ENCODE measurements around the gene VEZT. TPM values are rescaled to one million over a fixed set of nuclear protein-coding genes. Genes with fewer than 3 reads are reported as not detected.

Gene VEZT
- total RNA-seq, 2 donors from 2014 or later, result 49.0 to 61.5 TPM

DNA sequence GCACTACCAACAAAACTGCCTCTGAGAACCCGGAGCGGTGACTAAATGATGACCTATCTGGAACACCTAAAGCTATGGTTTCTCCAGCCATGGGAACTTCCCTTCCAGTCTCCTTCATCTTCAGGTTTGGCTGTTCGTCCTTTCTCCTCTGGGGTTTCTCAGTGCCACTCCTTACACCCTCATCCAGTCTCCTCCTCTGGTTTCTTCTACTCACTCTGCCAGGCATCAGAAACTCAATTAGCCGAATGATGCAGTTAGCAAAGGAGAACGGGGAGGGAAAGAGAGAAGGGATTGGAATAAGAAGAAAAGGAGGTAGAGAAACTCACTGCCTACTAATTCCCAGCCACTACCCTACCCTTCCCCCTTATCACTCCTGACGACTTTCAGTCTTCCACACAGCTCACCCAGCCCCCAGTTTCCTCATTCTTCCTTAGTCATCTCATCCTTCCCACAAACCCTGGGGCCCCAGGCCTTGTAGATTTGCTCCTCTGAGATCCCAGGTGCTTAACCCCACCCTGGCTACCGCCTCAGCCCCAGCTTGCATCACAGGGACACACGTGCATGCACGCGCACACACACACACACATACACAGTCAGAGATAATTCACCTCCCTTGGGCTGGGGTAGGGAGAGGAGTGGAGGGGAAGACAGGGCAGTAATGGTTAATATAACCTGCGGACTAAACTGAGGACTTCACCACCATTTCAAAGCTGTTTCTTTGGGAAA, 13.3 kb upstream of the VEZT start:
- DNase-seq (no peak), ATAC-seq (replicated peaks in 1 of 2) (peak in 1 of 2 donors; percentile 27)
- H3K27me3 Mint-ChIP-seq (ENCODE audit: low read depth), result no peaks in the 10 kb centered on the region
- no peaks in the 10 kb centered on the region for H3K9me3 Mint-ChIP-seq
- H3K4me3 Mint-ChIP-seq, result no peak overlapping the region
- peaks cover 26% of the 10 kb centered on the region for H3K4me1 Mint-ChIP-seq (ENCODE audit: low read depth)
- H3K27ac Mint-ChIP-seq, result no peak overlapping the region
- no peaks in the 10 kb centered on the region for H3K36me3 Mint-ChIP-seq (ENCODE audit: insufficient read depth in 2 of 2)

DNA sequence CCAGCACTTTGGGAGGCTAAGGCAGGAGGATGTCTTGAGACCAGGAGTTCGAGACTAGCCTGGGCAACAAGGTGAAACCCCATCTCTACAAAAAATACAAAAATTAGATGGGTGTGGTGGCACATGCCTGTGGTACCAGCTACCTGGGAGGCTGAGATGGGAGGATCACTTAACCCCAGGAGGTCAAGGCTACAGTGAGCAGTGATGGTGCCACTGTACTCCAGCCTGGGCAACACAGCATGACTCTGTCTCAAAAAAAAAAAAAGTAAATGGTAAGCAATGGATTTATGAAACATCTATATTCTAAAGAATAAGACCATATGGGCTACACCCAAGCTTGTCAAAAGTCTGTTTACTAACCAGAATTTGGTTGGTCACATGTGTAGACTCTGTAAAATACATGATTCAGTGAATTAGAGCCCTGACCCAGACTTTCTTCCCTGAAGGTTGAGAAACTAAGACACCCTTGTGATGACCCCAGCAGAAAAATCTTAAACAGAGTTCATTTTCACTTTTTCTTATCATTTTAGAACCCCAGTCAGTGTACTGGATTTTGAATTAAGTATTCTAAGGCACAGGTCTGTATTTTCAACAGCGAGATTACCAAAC, 12.5 kb upstream of the VEZT start:
- DNase-seq (no peak), ATAC-seq (replicated peaks in 1 of 2) (no peak)
- Mint-ChIP-seq H3K36me3 (ENCODE audit: insufficient read depth in 2 of 2) (no peaks in the 10 kb centered on the region), H3K9me3 (no peaks in the 10 kb centered on the region), H3K27me3 (ENCODE audit: low read depth) (no peaks in the 10 kb centered on the region), H3K4me3 (no peak overlapping the region), H3K4me1 (ENCODE audit: low read depth) (peaks cover 25% of the 10 kb centered on the region), H3K27ac (no peak overlapping the region)

DNA sequence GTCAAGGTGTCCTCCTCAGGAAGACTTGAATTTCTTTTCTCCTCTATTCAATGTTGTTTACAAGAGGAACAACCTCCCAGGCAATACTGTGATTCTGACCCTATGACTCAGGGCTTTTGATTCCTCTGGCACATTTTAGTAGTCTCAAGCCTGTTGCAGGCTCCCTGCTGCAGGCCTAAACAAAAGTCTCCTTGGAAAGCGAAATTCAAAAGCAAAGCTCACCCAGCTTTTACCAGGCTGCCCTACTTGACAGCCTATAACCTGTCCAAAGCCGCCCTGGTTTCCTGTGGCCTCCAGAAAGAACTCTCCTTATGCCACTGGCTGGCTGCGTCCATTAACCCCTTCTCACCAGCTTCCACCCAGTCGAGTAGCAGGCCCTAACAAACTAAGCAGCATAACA, 11.9 kb upstream of the VEZT start:
- H3K4me1 Mint-ChIP-seq (ENCODE audit: low read depth), result peaks cover 20% of the 10 kb centered on the region
- DNase-seq (no peak), ATAC-seq (replicated peaks in 1 of 2) (no peak)
- H3K27ac Mint-ChIP-seq, result no peak overlapping the region
- no peaks in the 10 kb centered on the region for H3K27me3 Mint-ChIP-seq (ENCODE audit: low read depth)
- no peak overlapping the region for H3K4me3 Mint-ChIP-seq
- no peaks in the 10 kb centered on the region for H3K9me3 Mint-ChIP-seq
- no peaks in the 10 kb centered on the region for H3K36me3 Mint-ChIP-seq (ENCODE audit: insufficient read depth in 2 of 2)

DNA sequence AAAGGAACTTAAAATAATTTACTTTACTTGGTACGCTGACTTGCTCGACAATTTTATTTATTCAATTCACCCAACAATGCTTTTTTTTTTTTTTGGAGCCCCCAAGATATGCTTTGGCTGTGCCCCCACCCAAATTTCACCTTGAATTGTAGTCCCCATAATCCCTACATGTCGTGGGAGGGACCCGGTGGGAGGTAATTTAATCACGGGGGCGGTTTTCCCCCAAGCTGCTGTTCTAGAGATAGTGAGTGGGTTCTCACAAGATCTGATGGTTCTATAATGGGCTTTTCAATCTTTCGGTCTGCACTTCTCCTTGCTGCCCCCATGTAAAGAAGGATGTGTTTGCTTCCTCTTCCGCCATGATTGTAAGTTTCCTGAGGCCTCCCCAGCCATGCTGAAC, 10.7 kb upstream of the VEZT start:
- DNase-seq (no peak), ATAC-seq (replicated peaks in 1 of 2) (no peak)
- H3K4me1 Mint-ChIP-seq (ENCODE audit: low read depth), result peaks cover 14% of the 10 kb centered on the region
- H3K27me3 Mint-ChIP-seq (ENCODE audit: low read depth), result no peaks in the 10 kb centered on the region
- H3K36me3 Mint-ChIP-seq (ENCODE audit: insufficient read depth in 2 of 2), result no peaks in the 10 kb centered on the region
- no peak overlapping the region for H3K27ac Mint-ChIP-seq
- no peaks in the 10 kb centered on the region for H3K9me3 Mint-ChIP-seq
- no peak overlapping the region for H3K4me3 Mint-ChIP-seq

DNA sequence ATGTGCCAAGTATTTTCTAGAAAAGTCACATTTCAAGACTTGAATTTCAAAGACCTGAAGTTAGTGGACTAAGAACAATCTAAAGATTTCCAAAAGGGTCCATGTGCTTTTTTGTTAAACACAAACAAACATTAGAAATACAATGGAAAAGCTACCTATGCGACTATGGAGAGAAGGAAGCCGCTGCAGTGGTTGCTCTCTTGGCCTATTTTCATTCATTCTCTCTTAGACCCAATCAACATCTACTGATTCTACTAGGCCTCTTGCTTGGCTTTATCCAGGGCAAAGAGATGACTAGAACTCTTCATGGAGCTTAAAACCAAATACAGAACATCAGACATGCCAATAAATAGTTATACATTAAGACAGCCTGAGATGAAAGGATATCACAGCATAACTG, 10.2 kb upstream of the VEZT start:
- Mint-ChIP-seq H3K27me3 (ENCODE audit: low read depth) (no peaks in the 10 kb centered on the region), H3K9me3 (no peaks in the 10 kb centered on the region), H3K4me3 (no peak overlapping the region), H3K27ac (no peak overlapping the region), H3K4me1 (ENCODE audit: low read depth) (peaks cover 14% of the 10 kb centered on the region), H3K36me3 (ENCODE audit: insufficient read depth in 2 of 2) (no peaks in the 10 kb centered on the region)
- no peak for ATAC-seq (replicated peaks in 1 of 2)
- DNase-seq, result no peak

GRCh38 chr12:95208678-95209077, 8.9 kb upstream of the VEZT start:
- no peaks in the 10 kb centered on the region for H3K9me3 Mint-ChIP-seq
- no peaks in the 10 kb centered on the region for H3K27me3 Mint-ChIP-seq (ENCODE audit: low read depth)
- H3K36me3 Mint-ChIP-seq (ENCODE audit: insufficient read depth in 2 of 2), result no peaks in the 10 kb centered on the region
- ATAC-seq (replicated peaks in 1 of 2) (no peak), DNase-seq (no peak)
- H3K4me3 Mint-ChIP-seq, result no peak overlapping the region
- H3K27ac Mint-ChIP-seq, result no peak overlapping the region
- peaks cover 14% of the 10 kb centered on the region for H3K4me1 Mint-ChIP-seq (ENCODE audit: low read depth)

DNA sequence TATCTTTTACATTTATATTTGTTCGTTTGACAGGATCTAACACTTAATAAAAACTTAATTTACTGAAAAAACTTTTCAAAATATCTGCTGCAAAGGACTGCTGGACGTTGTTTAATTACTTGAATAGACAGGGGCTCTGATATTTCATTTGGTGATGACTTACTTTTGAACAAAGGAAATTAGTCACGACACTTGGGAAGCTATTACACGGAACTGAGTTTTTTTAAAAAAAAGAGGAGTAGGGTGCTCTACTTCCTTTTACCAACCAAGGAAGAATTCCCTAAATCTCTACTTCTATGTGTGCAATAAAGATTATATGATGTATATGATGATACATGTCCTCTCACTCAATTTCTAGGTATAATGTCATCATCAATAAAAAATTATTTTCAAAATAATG, 5.0 kb upstream of the VEZT start:
- H3K4me1 Mint-ChIP-seq (ENCODE audit: low read depth), result peaks cover 16% of the 10 kb centered on the region
- no peak overlapping the region for H3K27ac Mint-ChIP-seq
- H3K9me3 Mint-ChIP-seq, result no peaks in the 10 kb centered on the region
- ATAC-seq (replicated peaks in 1 of 2) (no peak), DNase-seq (no peak)
- no peak overlapping the region for H3K4me3 Mint-ChIP-seq
- H3K27me3 Mint-ChIP-seq (ENCODE audit: low read depth), result peaks cover 7% of the 10 kb centered on the region
- peaks cover under 1% of the 10 kb centered on the region in 2 donors for H3K36me3 Mint-ChIP-seq (ENCODE audit: insufficient read depth in 2 of 2)

- Mint-ChIP-seq H3K27me3 (ENCODE audit: low read depth) (peaks cover 7% of the 10 kb centered on the region), H3K4me1 (ENCODE audit: low read depth) (peaks cover 16% of the 10 kb centered on the region), H3K27ac (no peak overlapping the region), H3K9me3 (no peaks in the 10 kb centered on the region), H3K36me3 (ENCODE audit: insufficient read depth in 2 of 2) (peaks cover 2% of the 10 kb centered on the region in 2 donors), H3K4me3 (no peak overlapping the region)
- no peak for DNase-seq
- ATAC-seq (replicated peaks in 1 of 2), result no peak
These were observed 4.5 kb upstream of the VEZT start for GRCh38 chr12:95213119-95213518.

- peaks cover 22% of the 10 kb centered on the region for H3K4me1 Mint-ChIP-seq (ENCODE audit: low read depth)
- no peak for DNase-seq
- peaks cover 7% of the 10 kb centered on the region for H3K27me3 Mint-ChIP-seq (ENCODE audit: low read depth)
- H3K4me3 Mint-ChIP-seq, result no peak overlapping the region
- no peak overlapping the region for H3K27ac Mint-ChIP-seq
- ATAC-seq (replicated peaks in 1 of 2), result no peak
- H3K9me3 Mint-ChIP-seq, result no peaks in the 10 kb centered on the region
- H3K36me3 Mint-ChIP-seq (ENCODE audit: insufficient read depth in 2 of 2), result peaks cover 2 to 4% of the 10 kb centered on the region in 2 donors
These were observed 3.7 kb upstream of the VEZT start for GRCh38 chr12:95213928-95214327.

DNA sequence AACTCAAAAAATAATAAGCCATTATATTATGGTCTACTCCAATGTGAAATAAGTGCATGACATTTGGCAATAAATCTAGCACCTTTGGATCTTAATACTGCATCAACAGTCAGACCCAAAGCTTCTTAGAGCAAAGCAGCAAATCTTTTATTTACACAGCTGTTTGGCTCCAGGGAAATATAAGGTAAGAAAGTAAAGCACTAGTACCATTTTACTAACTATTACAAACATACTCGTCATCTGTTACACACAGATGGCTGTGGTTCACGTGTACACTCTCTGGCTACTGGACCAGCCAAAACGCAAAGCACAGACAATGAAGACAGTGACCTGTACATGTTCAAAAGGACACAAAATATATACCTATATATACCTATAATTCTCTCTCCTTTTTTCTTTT, 3.1 kb upstream of the VEZT start:
- Mint-ChIP-seq H3K4me1 (ENCODE audit: low read depth) (peaks cover 27% of the 10 kb centered on the region), H3K27ac (no peak overlapping the region), H3K36me3 (ENCODE audit: insufficient read depth in 2 of 2) (peaks cover 2 to 4% of the 10 kb centered on the region in 2 donors), H3K9me3 (no peaks in the 10 kb centered on the region), H3K27me3 (ENCODE audit: low read depth) (peaks cover 7% of the 10 kb centered on the region), H3K4me3 (no peak overlapping the region)
- DNase-seq (no peak), ATAC-seq (replicated peaks in 1 of 2) (no peak)

- no peaks in the 10 kb centered on the region for H3K9me3 Mint-ChIP-seq
These were observed 1.7 kb upstream of the VEZT start for GRCh38 chr12:95215949-95216348.

GRCh38 chr12:95216711-95217376, 763 bp upstream of the VEZT start:
- peak overlapping the region; percentile 69 for H3K27ac Mint-ChIP-seq
- peak overlapping the region; percentile 87 to 95 for H3K4me3 Mint-ChIP-seq
- H3K9me3 Mint-ChIP-seq, result no peaks in the 10 kb centered on the region
- peaks cover 2 to 4% of the 10 kb centered on the region in 2 donors for H3K36me3 Mint-ChIP-seq (ENCODE audit: insufficient read depth in 2 of 2)
- peaks cover 46% of the 10 kb centered on the region for H3K4me1 Mint-ChIP-seq (ENCODE audit: low read depth)
- peak; percentile 31 to 33 for ATAC-seq (replicated peaks in 1 of 2)
- H3K27me3 Mint-ChIP-seq (ENCODE audit: low read depth), result peaks cover 7% of the 10 kb centered on the region
- DNase-seq, result no peak

More at GRCh38 chr12:95215949-95216348, 1.7 kb upstream of the VEZT start:
- H3K36me3 Mint-ChIP-seq (ENCODE audit: insufficient read depth in 2 of 2), result peaks cover 2 to 4% of the 10 kb centered on the region in 2 donors
- H3K27ac Mint-ChIP-seq, result no peak overlapping the region
- H3K4me3 Mint-ChIP-seq, result peak overlapping the region; percentile 87 to 95
- H3K27me3 Mint-ChIP-seq (ENCODE audit: low read depth), result peaks cover 7% of the 10 kb centered on the region
- DNase-seq (no peak), ATAC-seq (replicated peaks in 1 of 2) (no peak)
- H3K4me1 Mint-ChIP-seq (ENCODE audit: low read depth), result peaks cover 41% of the 10 kb centered on the region
